Uterus (tissue), 4 donors: ENCODE data around the gene CD164L2. TPM values are rescaled to one million over a fixed set of nuclear protein-coding genes. Genes with fewer than 3 reads are reported as not detected.

ENCODE experiments used
- DNase-seq, 2 donors: peaks; one replicate each; pipeline ENCODE4 v3.0.0-alpha.2; 2019 to 2020
- H3K27ac ChIP-seq, 2 donors: fragments of 200-600 bp; sonication (generic); 1 replicate in 1 of 2; 2 replicates in 1 of 2; pipeline ENCODE4 v1.5.1; 2016 to 2018
- H3K27me3 ChIP-seq, 2 donors: fragments of 200-600 bp; sonication (generic); one replicate each; pipeline ENCODE4 v1.5.1; 2018 to 2019; ENCODE audit warnings: control low read depth in 1 of 2
- H3K36me3 ChIP-seq, 2 donors: fragments of 200-600 bp; sonication (generic); one replicate each; pipeline ENCODE4 v1.5.1; 2019; ENCODE audit warnings: control low read depth in 1 of 2
- H3K4me1 ChIP-seq, 2 donors: fragments of 200-600 bp; sonication (generic); one replicate each; pipeline ENCODE4 v1.5.1; 2018 to 2019; ENCODE audit warnings: control low read depth in 1 of 2
- H3K4me3 ChIP-seq, 2 donors: fragments of 200-600 bp; sonication (generic); 1 replicate in 1 of 2; 2 replicates in 1 of 2; pipeline ENCODE4 v1.5.1; 2018 to 2019; ENCODE audit warnings: mild to moderate bottlenecking in 1 of 2
- H3K9me3 ChIP-seq, 2 donors: fragments of 200-600 bp; sonication (generic); one replicate each; pipeline ENCODE4 v1.5.1; 2019; ENCODE audit warnings: control low read depth in 1 of 2
- POLR2A ChIP-seq, 2 donors: fragments of 450-650 bp; IDR thresholded peaks; one replicate each; pipeline ENCODE4 v1.6.1; 2016; ENCODE audit warnings: antibody characterized with exemption in 2 of 2, mild to moderate bottlenecking in 1 of 2, moderate library complexity in 1 of 2
- intact Hi-C: fragments of 100-400 bp; cut with DNase I; formaldehyde crosslinking; loops from one replicate; pipeline ENCODE4 v1.15.1; 2023; ENCODE audit warnings: low total_unique reads
- total RNA-seq, 4 donors: library from RNA; depleted of rRNA in 3 of 4; stranded (reverse); fragments of >200 nt in 3 of 4; gene quantifications; one replicate each; pipeline versions ENCODE4 v1.1.0 to v1.2.4, GENCODE V29; 2014 to 2023
- TF ChIP-seq, protein P1 (sequence below), 4 experiments: fragments of 200-600 bp in 2 of 4; fragments of 450-650 bp in 2 of 4; sonication (generic) in 2 of 4; IDR thresholded peaks; one replicate each; pipeline ENCODE4 v1.5.1; 2016 to 2019; ENCODE audit warnings: antibody characterized with exemption in 4 of 4, mild to moderate bottlenecking in 2 of 4, moderate library complexity in 1 of 4
- donor health status: DM: yes; HTN: yes; CAD: no.

The CD164L2 gene
- total RNA-seq, 4 donors from 2014 or later, result 0.69 TPM; not detected in 3

DNA sequence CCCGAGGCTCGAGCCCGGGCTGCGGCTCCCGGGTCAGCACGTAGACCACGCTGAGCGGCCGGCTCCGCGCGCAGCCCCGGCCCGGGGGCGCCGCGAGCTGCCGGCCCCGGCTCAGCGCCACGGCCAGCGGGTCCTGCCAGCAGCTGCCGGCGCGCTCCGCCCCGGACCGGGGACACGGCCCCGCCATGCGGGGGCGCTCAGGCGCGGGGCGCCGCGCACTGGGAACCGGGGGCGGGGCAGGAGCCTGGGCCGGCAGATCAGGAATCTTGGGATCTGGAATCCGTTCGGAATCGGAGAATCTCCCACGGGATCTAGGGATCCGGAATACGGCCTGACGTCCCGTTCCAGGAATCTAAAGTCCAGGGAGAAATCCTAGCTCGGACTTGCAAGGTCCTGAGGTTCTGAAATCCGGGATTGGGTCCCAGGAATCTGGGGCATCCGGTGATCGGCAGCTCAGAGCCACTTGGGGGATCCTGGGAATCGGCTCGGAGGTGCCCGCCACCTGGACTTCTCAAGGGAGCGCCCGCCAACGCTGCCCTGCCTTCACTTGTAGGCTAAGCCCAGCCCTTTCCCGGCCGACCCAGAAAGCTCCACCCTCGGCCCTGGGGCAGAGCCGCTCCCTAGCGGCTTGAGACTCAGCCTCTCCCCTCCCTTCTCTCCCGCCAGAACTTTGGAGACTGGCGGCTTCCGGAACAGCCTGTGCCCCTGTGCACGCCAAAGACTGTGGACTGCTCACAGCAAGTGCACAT lies 16.5 kb downstream of the CD164L2 start, which contains the start of gene MAP3K6:
TSS of gene MAP3K6 (minus strand) at position 551 of the 749 bp plus-strand sequence. CDS start at position 187, 364 bp downstream.
- peaks cover 10 to 22% of the 10 kb centered on the region in 2 donors for H3K4me1 ChIP-seq
- no peaks in the 10 kb centered on the region for H3K9me3 ChIP-seq
- peak; percentile 80 to 81 for TF ChIP-seq POLR2A (IDR thresholded peaks at IDR 0.05)
- TF ChIP-seq, protein P1, sequence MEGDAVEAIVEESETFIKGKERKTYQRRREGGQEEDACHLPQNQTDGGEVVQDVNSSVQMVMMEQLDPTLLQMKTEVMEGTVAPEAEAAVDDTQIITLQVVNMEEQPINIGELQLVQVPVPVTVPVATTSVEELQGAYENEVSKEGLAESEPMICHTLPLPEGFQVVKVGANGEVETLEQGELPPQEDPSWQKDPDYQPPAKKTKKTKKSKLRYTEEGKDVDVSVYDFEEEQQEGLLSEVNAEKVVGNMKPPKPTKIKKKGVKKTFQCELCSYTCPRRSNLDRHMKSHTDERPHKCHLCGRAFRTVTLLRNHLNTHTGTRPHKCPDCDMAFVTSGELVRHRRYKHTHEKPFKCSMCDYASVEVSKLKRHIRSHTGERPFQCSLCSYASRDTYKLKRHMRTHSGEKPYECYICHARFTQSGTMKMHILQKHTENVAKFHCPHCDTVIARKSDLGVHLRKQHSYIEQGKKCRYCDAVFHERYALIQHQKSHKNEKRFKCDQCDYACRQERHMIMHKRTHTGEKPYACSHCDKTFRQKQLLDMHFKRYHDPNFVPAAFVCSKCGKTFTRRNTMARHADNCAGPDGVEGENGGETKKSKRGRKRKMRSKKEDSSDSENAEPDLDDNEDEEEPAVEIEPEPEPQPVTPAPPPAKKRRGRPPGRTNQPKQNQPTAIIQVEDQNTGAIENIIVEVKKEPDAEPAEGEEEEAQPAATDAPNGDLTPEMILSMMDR (IDR thresholded peaks at IDR 0.05), result peak in 3 of 4 experiments; percentile 39 to 48 (median 44)
- peak within 1 kb of the TSS; percentile 96 for H3K27ac ChIP-seq
- no peaks in the 10 kb centered on the region for H3K36me3 ChIP-seq
- peak; percentile 89 for DNase-seq
- intact Hi-C loops, result no loop called here
- H3K27me3 ChIP-seq, result no peaks in the 10 kb centered on the region
- peak within 1 kb of the TSS; percentile 59 to 64 for H3K4me3 ChIP-seq

DNA sequence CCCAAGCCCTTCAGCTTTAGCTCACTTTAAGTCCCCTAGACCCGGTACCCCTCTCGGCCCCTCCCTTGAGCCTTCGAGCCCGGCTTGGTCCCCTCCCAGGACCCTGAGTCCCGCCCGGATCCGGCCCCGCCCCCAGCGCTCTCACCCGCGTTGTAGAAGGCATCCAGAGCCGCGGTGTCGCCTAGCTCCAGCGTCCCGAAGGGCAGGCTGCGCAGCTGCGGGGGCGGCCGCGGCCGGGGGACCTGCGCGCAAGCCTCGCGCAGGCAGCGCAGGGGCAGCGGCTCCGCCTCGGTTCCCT lies 17.1 kb downstream of the CD164L2 start:
- intact Hi-C loops, result no loop called here
- DNase-seq, result peak; percentile 86 to 88
- no peaks in the 10 kb centered on the region for H3K36me3 ChIP-seq
- no peaks in the 10 kb centered on the region for H3K9me3 ChIP-seq
- H3K4me3 ChIP-seq, result peak overlapping the region; percentile 59 to 64
- H3K27me3 ChIP-seq, result no peaks in the 10 kb centered on the region
- peak; percentile 15 to 57 for TF ChIP-seq POLR2A (IDR thresholded peaks at IDR 0.05)
- TF ChIP-seq, protein P1 (IDR thresholded peaks at IDR 0.05), result no peak
- peak overlapping the region; percentile 96 for H3K27ac ChIP-seq
- H3K4me1 ChIP-seq, result peaks cover 10 to 22% of the 10 kb centered on the region in 2 donors

DNA sequence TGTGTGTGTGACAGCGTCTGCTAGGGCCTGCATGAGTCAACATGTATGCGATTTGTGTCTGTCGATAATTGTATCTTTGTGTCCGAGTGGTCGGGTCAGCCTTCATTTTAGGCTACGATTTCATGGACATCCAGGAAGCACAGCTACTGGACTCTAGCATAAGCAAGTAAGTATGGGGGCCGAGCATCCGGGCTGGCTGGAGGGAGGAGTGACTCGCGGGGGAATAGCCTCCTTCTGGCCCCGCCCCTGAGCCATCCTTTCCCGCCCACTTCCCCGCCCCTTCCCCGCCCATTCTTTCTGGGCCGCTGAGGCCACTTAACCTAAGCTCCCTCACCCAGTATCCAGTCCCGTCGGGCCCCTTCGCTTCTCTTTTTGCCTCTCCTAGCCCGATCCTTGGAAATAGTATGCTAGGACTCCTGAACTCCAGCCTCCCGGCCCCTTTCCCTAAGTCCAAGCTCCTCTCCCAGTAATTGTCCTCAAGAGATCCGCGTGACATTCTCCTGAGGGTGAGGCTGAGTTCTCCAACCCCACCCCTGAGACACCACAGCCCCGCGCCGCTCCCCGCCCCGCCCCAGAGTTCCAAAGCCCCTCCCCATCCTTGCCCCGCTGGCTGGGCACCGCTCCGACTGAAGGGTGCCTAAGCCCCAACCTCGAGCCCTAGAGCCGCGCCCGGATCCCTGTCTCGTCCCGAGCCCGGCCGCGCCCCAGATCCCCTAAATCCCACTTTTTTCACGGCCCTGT lies 17.6 kb downstream of the CD164L2 start:
- intact Hi-C loops, result no loop called here
- Histone ChIP-seq H3K4me3 (peak overlapping the region; percentile 59 to 64), H3K9me3 (no peaks in the 10 kb centered on the region), H3K27ac (peak overlapping the region; percentile 96), H3K27me3 (no peaks in the 10 kb centered on the region), H3K4me1 (peaks cover 10 to 22% of the 10 kb centered on the region in 2 donors), H3K36me3 (no peaks in the 10 kb centered on the region)
- TF ChIP-seq, protein P1 (IDR thresholded peaks at IDR 0.05), result peak in 1 of 4 experiments; percentile 6
- TF ChIP-seq POLR2A (IDR thresholded peaks at IDR 0.05), result peak; percentile 62 to 68
- DNase-seq, result peak; percentile 91 to 94

DNA sequence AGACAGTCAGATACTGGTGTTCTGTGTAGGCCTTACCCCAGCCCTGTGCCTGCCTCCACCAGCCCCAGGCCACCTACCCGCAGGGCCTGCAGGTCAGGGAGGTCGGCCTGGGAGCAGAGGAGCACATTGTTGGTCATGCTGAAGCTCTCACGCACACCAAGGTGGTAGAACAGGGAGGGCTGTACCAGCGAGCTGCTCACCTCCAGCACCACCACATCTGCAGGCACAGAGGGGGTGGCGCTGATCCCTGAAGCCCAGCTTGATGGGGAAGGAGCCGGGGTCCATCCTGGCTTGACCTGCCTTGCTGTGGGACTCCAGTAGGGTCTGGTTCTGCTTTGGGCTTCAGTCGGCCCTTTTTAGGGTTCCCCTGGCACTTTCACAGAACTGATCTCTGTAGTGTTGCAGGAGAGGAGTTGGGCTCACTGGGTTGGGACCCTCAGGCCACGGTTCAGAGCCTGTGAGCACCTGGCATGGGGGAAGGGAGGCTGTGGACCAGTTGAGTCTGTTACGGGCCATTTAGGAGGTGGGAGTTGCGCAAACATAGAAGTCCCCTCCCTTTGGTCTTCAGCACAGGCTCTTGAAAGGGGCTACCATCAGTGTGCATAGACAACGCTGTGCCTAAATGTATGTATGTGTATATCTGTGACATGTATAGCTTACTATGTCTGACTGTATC lies 18.3 kb downstream of the CD164L2 start:
- Histone ChIP-seq H3K36me3 (no peaks in the 10 kb centered on the region), H3K9me3 (no peaks in the 10 kb centered on the region), H3K4me3 (peak overlapping the region; percentile 59 to 64), H3K27ac (peak overlapping the region; percentile 96), H3K4me1 (peaks cover 10 to 22% of the 10 kb centered on the region in 2 donors), H3K27me3 (no peaks in the 10 kb centered on the region)
- intact Hi-C loops, result no loop called here
- DNase-seq, result no peak
- TF ChIP-seq, protein P1 (IDR thresholded peaks at IDR 0.05), result no peak
- no peak for TF ChIP-seq POLR2A (IDR thresholded peaks at IDR 0.05)
